ENCODE results near the gene ADGRE2. TPM values are rescaled to one million over a fixed set of nuclear protein-coding genes. Genes with fewer than 3 reads are reported as not detected.
"Not testable (repeated sequence)": the region's sequence is repeated elsewhere in the genome, so short reads cannot be mapped to it uniquely, and the experiment has no call there.

Gene ADGRE2
- total RNA-seq, 1 donor: 46.0 TPM

- DNase-seq (ENCODE audit: low read depth in 2 of 3, low spot score in 2 of 3): not testable (repeated sequence)
Measured at GRCh38 chr19:14780622-14781225, 2.4 kb upstream of the ADGRE2 start.

- no peak for DNase-seq (ENCODE audit: low read depth in 2 of 3, low spot score in 2 of 3)
Measured at GRCh38 chr19:14779151-14779550, 791 bp upstream of the ADGRE2 start.

- DNase-seq (ENCODE audit: low read depth in 2 of 3, low spot score in 2 of 3): not testable (repeated sequence)
Measured at GRCh38 chr19:14777645-14778044, 715 bp downstream of the ADGRE2 start.

- peak in 2 of 3 donors; percentile 61 to 72 for DNase-seq (ENCODE audit: low read depth in 2 of 3, low spot score in 2 of 3)
Measured at GRCh38 chr19:14775869-14776586, 2.3 kb downstream of the ADGRE2 start.

GRCh38 chr19:14775326-14775725, 3.0 kb downstream of the ADGRE2 start:
- not testable (repeated sequence) for DNase-seq (ENCODE audit: low read depth in 2 of 3, low spot score in 2 of 3)

- no peak for DNase-seq (ENCODE audit: low read depth in 2 of 3, low spot score in 2 of 3)
Measured at GRCh38 chr19:14774373-14774772, 4.0 kb downstream of the ADGRE2 start.

- not testable (repeated sequence) for DNase-seq (ENCODE audit: low read depth in 2 of 3, low spot score in 2 of 3)
Measured at GRCh38 chr19:14773722-14774121, 4.6 kb downstream of the ADGRE2 start.

- no peak for DNase-seq (ENCODE audit: low read depth in 2 of 3, low spot score in 2 of 3)
Measured at GRCh38 chr19:14772995-14773394, 5.4 kb downstream of the ADGRE2 start.

- no peak for DNase-seq (ENCODE audit: low read depth in 2 of 3, low spot score in 2 of 3)
Measured at GRCh38 chr19:14772467-14772866, 5.9 kb downstream of the ADGRE2 start.

- DNase-seq (ENCODE audit: low read depth in 2 of 3, low spot score in 2 of 3): no peak
Measured at GRCh38 chr19:14770944-14771839, 7.2 kb downstream of the ADGRE2 start.

- DNase-seq (ENCODE audit: low read depth in 2 of 3, low spot score in 2 of 3): no peak
Measured at GRCh38 chr19:14770136-14770535, 8.2 kb downstream of the ADGRE2 start.

- DNase-seq (ENCODE audit: low read depth in 2 of 3, low spot score in 2 of 3): no peak
Measured at GRCh38 chr19:14769201-14769600, 9.2 kb downstream of the ADGRE2 start.

- no peak for DNase-seq (ENCODE audit: low read depth in 2 of 3, low spot score in 2 of 3)
Measured at GRCh38 chr19:14768001-14768400, 10.4 kb downstream of the ADGRE2 start.

- DNase-seq (ENCODE audit: low read depth in 2 of 3, low spot score in 2 of 3): no peak
Measured at GRCh38 chr19:14767466-14767971, 10.8 kb downstream of the ADGRE2 start.

GRCh38 chr19:14765841-14766240, 12.5 kb downstream of the ADGRE2 start:
- DNase-seq (ENCODE audit: low read depth in 2 of 3, low spot score in 2 of 3): not testable (repeated sequence)

- not testable (repeated sequence) for DNase-seq (ENCODE audit: low read depth in 2 of 3, low spot score in 2 of 3)
Measured at GRCh38 chr19:14765403-14765802, 13.0 kb downstream of the ADGRE2 start.

- no peak for DNase-seq (ENCODE audit: low read depth in 2 of 3, low spot score in 2 of 3)
Measured at GRCh38 chr19:14764401-14764800, 14.0 kb downstream of the ADGRE2 start.

- no peak for DNase-seq (ENCODE audit: low read depth in 2 of 3, low spot score in 2 of 3)
Measured at GRCh38 chr19:14763497-14764145, 14.7 kb downstream of the ADGRE2 start.

- DNase-seq (ENCODE audit: low read depth in 2 of 3, low spot score in 2 of 3): no peak
Measured at GRCh38 chr19:14762111-14762510, 16.2 kb downstream of the ADGRE2 start.

- DNase-seq (ENCODE audit: low read depth in 2 of 3, low spot score in 2 of 3): no peak
Measured at GRCh38 chr19:14761607-14762006, 16.8 kb downstream of the ADGRE2 start.

- DNase-seq (ENCODE audit: low read depth in 2 of 3, low spot score in 2 of 3): no peak
Measured at GRCh38 chr19:14758816-14759215, 19.5 kb downstream of the ADGRE2 start.
